Thyroid gland (tissue), 4 donors: ENCODE measurements around the gene SNX24. TPM values are rescaled to one million over a fixed set of nuclear protein-coding genes. Genes with fewer than 3 reads are reported as not detected.

Experiments used
- DNase-seq, 2 donors: peaks; one replicate each; pipeline ENCODE4 v3.0.0-alpha.2; 2019
- H3K27ac ChIP-seq, 3 donors: fragments of 200-600 bp; sonication (generic); 1 replicate in 2 of 3; 2 replicates in 1 of 3; pipeline ENCODE4 v1.5.1; 2016 to 2019; ENCODE audit warnings: mild to moderate bottlenecking in 1 of 3, moderate library complexity in 1 of 3
- H3K27me3 ChIP-seq: fragments of 200-600 bp; sonication (generic); one replicate; pipeline ENCODE4 v1.5.1; 2019
- H3K36me3 ChIP-seq, 2 donors: fragments of 200-600 bp; sonication (generic); one replicate each; pipeline ENCODE4 v1.5.1; 2016 to 2019
- H3K4me1 ChIP-seq, 2 donors: fragments of 200-600 bp; sonication (generic); one replicate each; pipeline ENCODE4 v1.5.1; 2017 to 2019
- H3K4me3 ChIP-seq, 3 donors: fragments of 200-600 bp; sonication (generic); replicated peaks in 1 of 3; 1 replicate in 2 of 3; 2 replicates in 1 of 3; pipeline ENCODE4 v1.5.1; 2016; ENCODE audit warnings: mild to moderate bottlenecking in 1 of 3
- H3K9me3 ChIP-seq: fragments of 200-600 bp; sonication (generic); one replicate; pipeline ENCODE4 v1.5.1; 2017
- POLR2A ChIP-seq, 2 donors: fragments of 450-650 bp; IDR thresholded peaks; one replicate each; pipeline ENCODE4 v1.6.1; 2017; ENCODE audit warnings: antibody characterized with exemption in 2 of 2, mild to moderate bottlenecking in 2 of 2, moderate library complexity in 1 of 2
- WGBS, 2 donors: methylation state at CpG; one replicate each; pipeline ENCODE4 v1.1.5; 2017; 5-methylcytosine and 5-hydroxymethylcytosine counted together
- intact Hi-C: fragments of 100-400 bp; cut with DNase I; formaldehyde crosslinking; loops from one replicate; pipeline ENCODE4 v1.15.1; 2023
- total RNA-seq, 4 donors: library from RNA; depleted of rRNA; stranded (reverse); fragments of >200 nt; gene quantifications; one replicate each; pipeline ENCODE4 v1.2.3, GENCODE V29; 2016
- TF ChIP-seq, protein P1 (sequence below), 6 experiments: fragments of 200-600 bp in 3 of 6; fragments of 450-650 bp in 3 of 6; sonication (generic) in 3 of 6; IDR thresholded peaks; one replicate each; pipeline ENCODE4 v1.5.1; 2016 to 2019; ENCODE audit warnings: antibody characterized with exemption in 6 of 6, mild to moderate bottlenecking in 2 of 6, inconsistent platforms in 1 of 6, moderate library complexity in 1 of 6

Gene SNX24
- total RNA-seq, 4 donors from 2014 or later, result 17.1 to 39.7 (median 33.1) TPM

- 31 to 53% methylated on average over 1 of the region's 1 CpG for WGBS, 2 donors
- TF ChIP-seq, protein P1, sequence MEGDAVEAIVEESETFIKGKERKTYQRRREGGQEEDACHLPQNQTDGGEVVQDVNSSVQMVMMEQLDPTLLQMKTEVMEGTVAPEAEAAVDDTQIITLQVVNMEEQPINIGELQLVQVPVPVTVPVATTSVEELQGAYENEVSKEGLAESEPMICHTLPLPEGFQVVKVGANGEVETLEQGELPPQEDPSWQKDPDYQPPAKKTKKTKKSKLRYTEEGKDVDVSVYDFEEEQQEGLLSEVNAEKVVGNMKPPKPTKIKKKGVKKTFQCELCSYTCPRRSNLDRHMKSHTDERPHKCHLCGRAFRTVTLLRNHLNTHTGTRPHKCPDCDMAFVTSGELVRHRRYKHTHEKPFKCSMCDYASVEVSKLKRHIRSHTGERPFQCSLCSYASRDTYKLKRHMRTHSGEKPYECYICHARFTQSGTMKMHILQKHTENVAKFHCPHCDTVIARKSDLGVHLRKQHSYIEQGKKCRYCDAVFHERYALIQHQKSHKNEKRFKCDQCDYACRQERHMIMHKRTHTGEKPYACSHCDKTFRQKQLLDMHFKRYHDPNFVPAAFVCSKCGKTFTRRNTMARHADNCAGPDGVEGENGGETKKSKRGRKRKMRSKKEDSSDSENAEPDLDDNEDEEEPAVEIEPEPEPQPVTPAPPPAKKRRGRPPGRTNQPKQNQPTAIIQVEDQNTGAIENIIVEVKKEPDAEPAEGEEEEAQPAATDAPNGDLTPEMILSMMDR (IDR thresholded peaks at IDR 0.05), result no peak
- no peak for TF ChIP-seq POLR2A (IDR thresholded peaks at IDR 0.05)
- Histone ChIP-seq H3K36me3 (no peaks in the 10 kb centered on the region), H3K4me3 (no peak overlapping the region), H3K27ac (peak overlapping the region in 2 of 3 donors; percentile 1 to 42), H3K9me3 (no peaks in the 10 kb centered on the region), H3K27me3 (no peaks in the 10 kb centered on the region), H3K4me1 (peaks cover 23 to 29% of the 10 kb centered on the region in 2 donors)
- intact Hi-C loops, result no loop called here
- no peak for DNase-seq
Observed at GRCh38 chr5:122902263-122902662, 56.9 kb downstream of the SNX24 start.

DNA sequence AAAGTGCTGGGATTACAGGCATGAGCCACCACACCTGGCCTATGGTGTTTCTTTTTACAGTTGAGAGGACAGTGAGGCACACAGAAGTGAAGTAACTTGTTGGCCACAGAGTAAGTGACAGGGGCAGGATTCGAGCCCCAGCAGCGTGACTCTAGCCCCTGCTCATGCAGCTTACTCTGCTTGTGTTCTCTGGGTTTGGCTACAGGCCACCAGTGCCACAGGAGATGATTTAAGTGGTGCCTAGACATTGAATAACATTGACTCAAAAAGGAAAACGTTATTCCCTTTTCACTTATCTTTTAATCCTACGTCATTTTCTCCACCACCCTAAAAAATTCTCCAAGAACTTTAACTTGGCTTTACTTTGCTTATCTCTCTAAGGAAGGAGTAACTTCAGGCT, 61.4 kb downstream of the SNX24 start:
- WGBS, 2 donors, result 42 to 45% methylated on average over 4 of the region's 4 CpGs
- no peaks in the 10 kb centered on the region for H3K36me3 ChIP-seq
- peak; percentile 62 to 70 for DNase-seq
- H3K9me3 ChIP-seq, result no peaks in the 10 kb centered on the region
- peak overlapping the region; percentile 72 to 86 (median 85) for H3K27ac ChIP-seq
- H3K4me1 ChIP-seq, result peaks cover 49 to 53% of the 10 kb centered on the region in 2 donors
- TF ChIP-seq, protein P1 (IDR thresholded peaks at IDR 0.05), result no peak
- H3K4me3 ChIP-seq, result no peak overlapping the region
- intact Hi-C loops, result no loop called here
- no peaks in the 10 kb centered on the region for H3K27me3 ChIP-seq

DNA sequence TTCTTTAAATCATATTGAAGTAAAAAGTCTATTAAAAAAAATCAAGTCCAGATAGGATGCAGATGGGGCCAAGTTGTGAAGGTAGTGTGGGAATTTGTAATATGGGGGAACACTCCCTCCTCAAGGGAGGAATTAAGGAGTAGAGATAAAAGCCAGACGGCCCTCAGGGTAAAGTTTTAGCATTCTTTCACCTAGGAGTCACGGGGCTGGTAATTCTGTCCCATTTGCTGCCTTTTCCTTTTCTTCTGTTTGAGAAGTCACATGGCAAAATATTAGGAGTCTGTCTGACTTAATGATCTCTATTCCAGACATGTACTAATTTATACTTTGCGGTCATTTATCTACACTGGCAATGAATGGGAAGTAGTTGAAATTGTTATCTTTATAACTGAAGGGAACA, 61.9 kb downstream of the SNX24 start:
- no peak overlapping the region for H3K4me3 ChIP-seq
- no peaks in the 10 kb centered on the region for H3K36me3 ChIP-seq
- 71 to 74% methylated on average over 3 of the region's 3 CpGs for WGBS, 2 donors
- TF ChIP-seq, protein P1 (IDR thresholded peaks at IDR 0.05), result no peak
- no peak for TF ChIP-seq POLR2A (IDR thresholded peaks at IDR 0.05)
- no peaks in the 10 kb centered on the region for H3K27me3 ChIP-seq
- peak overlapping the region; percentile 72 to 86 (median 85) for H3K27ac ChIP-seq
- intact Hi-C loops, result no loop called here
- no peaks in the 10 kb centered on the region for H3K9me3 ChIP-seq
- H3K4me1 ChIP-seq, result peaks cover 44 to 47% of the 10 kb centered on the region in 2 donors
- no peak for DNase-seq

DNA sequence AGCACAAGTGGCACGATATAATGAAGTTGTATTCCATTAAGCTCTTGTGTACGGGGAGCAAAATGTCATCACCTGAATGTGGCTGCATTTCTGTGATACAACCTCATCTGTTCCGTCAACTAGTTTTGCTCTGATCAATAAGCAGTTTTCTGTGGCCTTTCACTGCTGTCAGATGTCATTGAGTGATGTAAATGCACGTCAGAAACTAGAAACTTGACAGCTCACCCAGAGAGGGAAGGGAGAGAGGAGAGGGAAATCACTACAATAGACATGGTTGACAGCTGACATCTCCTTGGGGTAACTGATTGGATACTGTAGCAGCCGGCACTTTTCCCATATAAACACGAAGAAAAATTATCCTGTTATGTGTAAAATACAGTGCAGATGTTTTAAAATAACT, 62.7 kb downstream of the SNX24 start:
- H3K27me3 ChIP-seq, result no peaks in the 10 kb centered on the region
- no peak for TF ChIP-seq POLR2A (IDR thresholded peaks at IDR 0.05)
- TF ChIP-seq, protein P1 (IDR thresholded peaks at IDR 0.05), result no peak
- intact Hi-C loops, result no loop called here
- H3K36me3 ChIP-seq, result no peaks in the 10 kb centered on the region
- H3K4me1 ChIP-seq, result peaks cover 43% of the 10 kb centered on the region in 2 donors
- no peak for DNase-seq
- no peaks in the 10 kb centered on the region for H3K9me3 ChIP-seq
- 77 to 84% methylated on average over 6 of the region's 6 CpGs for WGBS, 2 donors
- peak overlapping the region; percentile 72 to 86 (median 85) for H3K27ac ChIP-seq
- H3K4me3 ChIP-seq, result no peak overlapping the region

- Histone ChIP-seq H3K4me1 (peaks cover 43% of the 10 kb centered on the region in 2 donors), H3K27ac (peak overlapping the region; percentile 86 to 92 (median 87)), H3K9me3 (no peaks in the 10 kb centered on the region), H3K4me3 (no peak overlapping the region), H3K27me3 (no peaks in the 10 kb centered on the region), H3K36me3 (no peaks in the 10 kb centered on the region)
- TF ChIP-seq, protein P1 (IDR thresholded peaks at IDR 0.05), result peak in 2 of 6 experiments; percentile 15 to 24
- peak in 1 of 2 donors; percentile 69 for TF ChIP-seq POLR2A (IDR thresholded peaks at IDR 0.05)
- peak; percentile 93 to 96 for DNase-seq
- WGBS, 2 donors, result 33 to 45% methylated on average over 6 of the region's 6 CpGs
- intact Hi-C loops, result no loop called here
Observed at GRCh38 chr5:122908662-122909061, 63.2 kb downstream of the SNX24 start.
